ENCODE data around the gene TLE6.
"Not testable (repeated sequence)": the region's sequence is repeated elsewhere in the genome, so short reads cannot be mapped to it uniquely, and the experiment has no call there.

Gene TLE6

DNA sequence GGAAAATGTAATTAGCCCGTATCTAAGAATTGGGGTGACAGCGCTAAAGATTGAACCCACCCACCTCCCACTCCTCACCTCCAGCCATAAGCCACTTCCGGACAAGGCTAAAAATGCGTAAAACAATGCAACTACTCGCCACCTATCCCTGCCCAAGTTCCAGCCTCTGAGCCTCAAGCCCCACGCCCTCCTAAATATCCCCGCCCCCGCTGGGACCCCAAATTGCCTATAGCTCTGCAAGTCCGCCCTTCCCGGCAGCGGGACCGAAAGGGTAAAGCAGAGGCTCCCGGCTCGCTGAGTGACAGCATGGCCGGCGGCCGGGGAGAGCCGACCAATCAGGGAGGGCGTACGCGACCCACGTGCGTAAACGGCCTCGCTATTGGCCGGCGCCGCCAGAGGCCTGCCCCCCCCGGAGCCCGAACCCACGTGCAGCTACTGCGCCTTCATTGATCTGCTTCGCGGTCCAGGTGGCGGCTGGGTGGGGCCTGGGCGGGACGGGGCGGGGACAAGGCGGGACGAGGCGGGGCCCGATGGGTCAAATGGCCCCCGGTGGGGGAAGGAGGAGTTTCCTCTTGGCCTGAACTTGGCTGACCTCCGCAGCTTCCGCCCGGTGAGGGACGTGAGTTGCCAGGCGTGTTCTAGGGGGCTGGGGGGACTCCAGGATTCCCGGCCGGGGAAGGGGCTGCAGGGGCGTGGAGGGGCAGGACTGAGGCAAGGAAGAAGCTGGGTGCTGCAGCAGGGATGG is at the start of gene TLE6:
Gene TLE6 (plus strand): TSS at position 564 of the 745 bp plus-strand sequence. CDS start 670 bp downstream, outside the sequence.
- Mint-ChIP-seq H3K4me3 (peak within 1 kb of the TSS; percentile 97 to 99), H3K27ac (peak within 1 kb of the TSS; percentile 95 to 96), H3K27me3 (peaks cover 24% of the 10 kb centered on the region)

DNA sequence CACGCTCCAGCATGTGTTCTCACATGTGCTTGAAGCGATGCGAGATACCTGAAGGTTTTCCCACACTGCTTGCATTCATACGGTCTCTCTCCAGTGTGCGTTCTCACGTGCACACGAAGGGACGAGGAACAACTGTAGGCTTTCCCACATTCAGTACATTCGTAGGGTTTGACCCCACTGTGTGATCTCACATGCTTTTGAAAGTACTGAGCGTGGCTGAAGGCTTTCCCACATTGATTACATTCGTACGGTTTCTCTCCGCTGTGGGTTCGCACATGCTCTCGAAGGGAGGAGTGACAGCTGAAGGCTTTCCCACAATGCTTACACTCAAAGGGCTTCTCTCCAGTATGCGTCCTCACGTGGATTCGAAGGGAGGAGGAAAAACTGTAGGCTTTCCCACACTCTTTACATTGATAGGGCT is 43.9 kb upstream of the TLE6 start:
- peak overlapping the region in 1 of 2 donors; percentile 42 for H3K27ac Mint-ChIP-seq
- no peaks in the 10 kb centered on the region for H3K4me1 Mint-ChIP-seq
- ATAC-seq (no peak), DNase-seq (no peak)
- H3K4me3 Mint-ChIP-seq: no peak overlapping the region
- peaks cover 33 to 35% of the 10 kb centered on the region in 2 donors for H3K9me3 Mint-ChIP-seq
- no peaks in the 10 kb centered on the region for H3K27me3 Mint-ChIP-seq

More for the DNA sequence above, at the start of gene TLE6:
- Mint-ChIP-seq H3K4me1 (peaks cover 32% of the 10 kb centered on the region), H3K9me3 (no peaks in the 10 kb centered on the region)
- DNase-seq (peak; percentile 94 to 96), ATAC-seq (peak; percentile 99)

DNA sequence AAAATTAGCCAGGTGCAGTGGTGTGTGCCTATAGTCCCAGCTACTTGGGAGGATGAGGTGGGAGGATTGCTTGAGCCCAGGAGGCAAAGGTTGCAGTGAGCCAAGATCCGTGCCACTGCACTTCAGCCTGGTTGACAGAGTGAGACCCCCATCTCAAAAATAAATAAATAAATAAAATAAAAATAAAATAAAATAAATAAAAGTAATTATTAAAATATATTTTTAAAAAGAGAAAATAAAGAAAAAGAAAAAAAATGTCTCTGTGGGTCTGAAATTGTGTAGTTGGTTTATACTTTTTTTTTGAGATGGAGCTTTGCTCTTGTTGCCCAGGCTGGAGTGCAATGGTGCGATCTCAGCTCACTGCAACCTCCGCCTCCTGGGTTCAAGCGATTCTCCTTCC is 41.5 kb upstream of the TLE6 start:
- ATAC-seq, H3K4me3 Mint-ChIP-seq, H3K4me1 Mint-ChIP-seq, H3K27me3 Mint-ChIP-seq, H3K27ac Mint-ChIP-seq, DNase-seq: not testable (repeated sequence)
- H3K9me3 Mint-ChIP-seq: peaks cover 26 to 29% of the 10 kb centered on the region in 2 donors

DNA sequence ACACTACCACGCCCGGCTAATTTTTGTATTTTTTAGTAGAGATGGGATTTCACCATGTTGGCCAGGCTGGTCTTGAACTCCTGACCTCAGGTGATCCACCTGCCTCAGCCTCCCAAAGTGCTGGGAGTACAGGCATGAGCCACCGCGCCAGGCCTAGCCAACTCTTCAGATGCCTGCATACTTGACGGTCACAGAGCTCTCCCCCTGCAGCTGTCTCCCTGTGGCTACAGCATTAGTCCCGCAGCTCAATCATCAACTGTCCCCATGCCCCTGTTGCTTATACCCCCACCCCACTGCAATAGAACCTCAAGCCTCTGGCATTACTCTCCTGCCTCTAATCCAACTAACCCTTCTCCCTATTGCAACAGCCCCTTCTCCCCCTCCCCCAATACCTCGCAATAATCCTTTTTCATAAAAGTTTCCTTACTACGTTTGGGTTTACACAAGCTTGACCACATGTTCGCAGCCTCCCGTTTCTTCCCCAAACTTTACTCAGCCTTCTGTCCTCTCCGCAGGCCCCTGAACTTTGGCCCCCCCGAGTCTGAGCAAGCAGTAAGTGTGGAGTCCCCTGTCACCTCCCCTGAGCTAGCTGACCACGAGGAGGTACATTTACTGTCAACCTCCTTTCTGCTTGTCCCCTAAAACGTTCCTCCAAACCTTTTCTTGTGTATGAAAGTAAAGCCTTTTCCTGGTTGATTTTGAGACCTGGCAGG is 34.3 kb upstream of the TLE6 start:
- H3K4me1 Mint-ChIP-seq: peaks cover 52% of the 10 kb centered on the region
- no peaks in the 10 kb centered on the region for H3K27me3 Mint-ChIP-seq
- no peaks in the 10 kb centered on the region for H3K9me3 Mint-ChIP-seq
- H3K4me3 Mint-ChIP-seq: peak overlapping the region; percentile 5 to 100
- DNase-seq (no peak), ATAC-seq (no peak)
- no peak overlapping the region for H3K27ac Mint-ChIP-seq

DNA sequence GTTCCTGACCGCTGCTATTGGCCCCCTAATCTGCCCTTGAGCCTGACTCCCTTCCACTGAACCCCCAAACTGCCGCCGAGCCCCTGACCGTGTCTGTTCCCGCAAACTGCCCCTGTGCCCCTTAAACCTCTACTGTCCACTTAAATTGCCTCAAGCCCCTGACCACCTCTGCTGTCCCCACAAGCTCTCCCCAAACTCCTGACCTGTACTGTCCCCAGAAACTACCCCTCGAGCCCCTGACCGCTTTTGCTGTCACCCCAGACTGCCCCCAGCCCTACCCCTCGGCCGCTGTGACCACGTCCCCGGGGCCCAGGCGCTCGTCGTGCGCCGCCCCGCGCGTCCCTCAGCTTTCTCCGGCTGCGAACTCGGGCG is 33.0 kb upstream of the TLE6 start:
- H3K9me3 Mint-ChIP-seq: no peaks in the 10 kb centered on the region
- ATAC-seq: peak; percentile 40
- no peaks in the 10 kb centered on the region for H3K27me3 Mint-ChIP-seq
- no peak for DNase-seq
- peaks cover 61% of the 10 kb centered on the region for H3K4me1 Mint-ChIP-seq
- peak overlapping the region; percentile 81 to 100 for H3K27ac Mint-ChIP-seq
- peak overlapping the region; percentile 98 to 100 for H3K4me3 Mint-ChIP-seq

DNA sequence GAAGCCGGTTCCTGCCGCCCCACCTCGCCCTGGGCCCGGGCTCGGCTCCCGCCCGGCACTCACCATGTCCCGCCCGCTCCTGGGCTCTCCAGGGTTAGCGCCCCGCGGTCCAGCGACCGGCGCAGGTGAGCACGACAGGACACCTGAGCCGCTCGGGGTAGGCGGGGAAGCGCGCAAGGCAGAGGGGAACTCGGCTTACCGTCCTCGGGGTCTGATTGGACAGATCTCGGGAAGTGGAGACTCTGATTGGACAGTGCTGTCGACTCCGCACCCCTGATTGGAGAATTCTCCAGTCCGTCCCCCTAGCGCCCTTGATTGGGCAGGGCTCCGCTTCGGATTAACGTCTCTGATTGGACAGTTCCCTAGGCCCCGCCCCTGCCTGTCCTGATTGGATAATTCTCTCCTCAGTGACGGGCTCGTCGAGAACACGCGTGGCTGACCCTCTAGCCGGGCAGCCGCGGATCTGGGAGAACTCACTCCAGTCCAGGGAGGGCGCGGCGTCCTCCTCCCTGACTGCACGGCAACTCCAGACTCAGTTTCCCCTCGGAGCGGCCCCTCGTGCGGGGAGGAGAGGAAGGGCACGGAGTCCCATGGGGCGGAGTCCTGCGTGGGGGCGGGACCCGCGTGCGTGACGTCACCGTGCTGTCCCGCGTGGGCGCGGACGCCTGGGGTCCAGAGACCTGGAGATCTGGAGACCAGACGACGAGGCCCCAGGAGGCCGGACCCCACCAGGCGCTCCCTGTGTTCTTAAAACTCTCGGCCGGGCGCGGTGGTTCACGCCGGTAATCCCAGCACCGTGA is 32.4 kb upstream of the TLE6 start, which contains the start of gene ZNF77:
Gene ZNF77 (minus strand): TSS at position 197 of the 800 bp plus-strand sequence. CDS start 131 bp downstream, at position 66.
- DNase-seq (peak; percentile 96 to 99), ATAC-seq (peak; percentile 99)
- Mint-ChIP-seq H3K9me3 (no peaks in the 10 kb centered on the region), H3K27ac (peak within 1 kb of the TSS; percentile 97 to 100), H3K4me1 (peaks cover 64% of the 10 kb centered on the region), H3K27me3 (no peaks in the 10 kb centered on the region), H3K4me3 (peak within 1 kb of the TSS; percentile 98 to 100)

DNA sequence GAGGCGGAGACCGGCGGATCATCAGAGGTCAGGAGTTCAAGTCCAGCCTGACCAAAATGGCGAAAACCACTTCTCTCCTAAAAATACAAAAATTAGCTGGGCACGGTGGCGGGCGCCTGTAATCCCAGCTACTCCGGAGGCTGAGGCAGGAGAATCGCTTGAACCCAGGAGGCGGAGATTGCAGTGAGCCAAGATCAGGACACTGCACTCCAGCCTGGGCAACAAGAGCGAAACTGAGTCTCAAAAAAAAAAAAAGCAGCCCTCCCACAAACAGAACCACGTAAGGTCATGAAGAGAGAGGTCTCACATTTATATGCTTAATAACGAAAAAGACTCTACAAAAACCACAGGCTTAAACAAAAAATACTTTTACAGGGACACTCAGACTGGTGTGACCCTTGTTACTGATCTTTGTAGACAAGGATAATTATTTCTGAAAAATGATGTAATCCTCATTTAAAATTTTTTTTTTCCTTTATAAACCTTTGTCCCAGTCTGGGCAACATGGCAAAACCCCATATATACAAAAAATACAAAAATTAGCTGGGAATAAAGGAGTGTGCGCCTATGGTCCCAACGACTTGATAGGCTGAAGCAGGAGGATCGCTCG is 31.7 kb upstream of the TLE6 start:
- H3K27me3 Mint-ChIP-seq: no peaks in the 10 kb centered on the region
- peak overlapping the region; percentile 97 to 100 for H3K27ac Mint-ChIP-seq
- H3K4me3 Mint-ChIP-seq: peak overlapping the region; percentile 98 to 100
- ATAC-seq: no peak
- H3K4me1 Mint-ChIP-seq: peaks cover 64% of the 10 kb centered on the region
- H3K9me3 Mint-ChIP-seq: no peaks in the 10 kb centered on the region
- DNase-seq: no peak

DNA sequence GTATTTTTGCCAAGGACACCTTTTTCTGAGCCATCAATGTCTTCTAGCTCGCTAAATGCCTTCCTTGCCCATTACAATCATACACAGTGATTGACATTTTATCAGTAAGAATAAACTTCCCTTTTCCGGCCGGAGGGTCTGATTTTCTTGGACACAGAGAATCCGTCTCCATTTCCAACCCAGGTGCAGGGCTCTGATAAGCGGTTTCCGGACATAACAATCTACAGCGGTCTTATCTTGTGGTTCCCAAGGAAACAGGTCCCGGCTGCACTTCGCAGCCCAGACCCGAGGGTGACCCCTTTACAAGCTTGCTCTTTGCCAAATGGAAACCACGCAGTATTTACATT is 27.5 kb upstream of the TLE6 start:
- DNase-seq (no peak), ATAC-seq (peak; percentile 15)
- H3K4me3 Mint-ChIP-seq: peak overlapping the region; percentile 96 to 98

DNA sequence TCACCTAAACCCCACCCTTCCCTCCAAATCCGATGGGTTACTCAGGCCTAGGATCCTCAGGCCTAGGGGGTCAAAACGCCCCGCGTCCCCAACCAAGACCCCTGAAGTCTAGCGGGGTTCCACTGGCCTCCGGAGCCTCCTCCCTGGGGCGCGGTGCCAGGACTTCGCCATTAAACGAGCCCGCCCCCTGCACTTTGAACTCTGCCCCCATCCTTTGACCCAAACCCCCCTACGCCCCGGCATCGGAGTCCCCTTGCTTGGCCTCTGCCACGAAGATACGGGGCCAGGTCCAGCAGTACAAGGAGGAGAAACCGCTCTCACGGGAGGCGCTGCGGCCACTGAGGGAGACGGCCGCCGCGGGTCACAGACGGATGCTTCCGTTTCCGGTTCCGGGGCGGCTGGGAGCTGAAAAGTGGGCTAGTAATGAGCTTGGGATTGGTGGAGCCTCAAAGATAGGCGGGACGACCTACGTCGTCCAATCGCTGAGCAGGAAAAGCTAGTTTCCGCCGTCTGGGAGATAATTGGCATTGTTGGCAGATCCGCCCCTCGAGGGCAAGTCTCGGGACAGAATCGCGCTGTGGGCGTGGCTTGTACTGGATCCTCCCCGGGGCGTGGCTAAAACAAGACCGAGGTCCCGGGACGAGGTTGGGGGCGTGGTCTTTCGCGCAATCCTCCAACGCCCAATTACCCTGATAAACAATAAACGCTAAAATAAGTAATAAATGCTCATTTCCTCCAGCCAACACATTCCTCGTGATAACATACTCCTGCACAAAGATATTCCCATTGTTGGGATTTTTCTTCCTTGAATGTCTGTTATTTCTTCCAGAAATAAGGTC is 26.9 kb upstream of the TLE6 start:
- Mint-ChIP-seq H3K27ac (peak overlapping the region; percentile 98 to 99), H3K27me3 (no peaks in the 10 kb centered on the region), H3K9me3 (no peaks in the 10 kb centered on the region), H3K4me1 (peaks cover 33% of the 10 kb centered on the region), H3K4me3 (peak overlapping the region; percentile 96 to 98)
- ATAC-seq (peak; percentile 98), DNase-seq (peak; percentile 100)

More for the DNA sequence above, 27.5 kb upstream of the TLE6 start:
- H3K27ac Mint-ChIP-seq: peak overlapping the region; percentile 98 to 99
- H3K27me3 Mint-ChIP-seq: no peaks in the 10 kb centered on the region
- H3K9me3 Mint-ChIP-seq: no peaks in the 10 kb centered on the region
- peaks cover 39% of the 10 kb centered on the region for H3K4me1 Mint-ChIP-seq

DNA sequence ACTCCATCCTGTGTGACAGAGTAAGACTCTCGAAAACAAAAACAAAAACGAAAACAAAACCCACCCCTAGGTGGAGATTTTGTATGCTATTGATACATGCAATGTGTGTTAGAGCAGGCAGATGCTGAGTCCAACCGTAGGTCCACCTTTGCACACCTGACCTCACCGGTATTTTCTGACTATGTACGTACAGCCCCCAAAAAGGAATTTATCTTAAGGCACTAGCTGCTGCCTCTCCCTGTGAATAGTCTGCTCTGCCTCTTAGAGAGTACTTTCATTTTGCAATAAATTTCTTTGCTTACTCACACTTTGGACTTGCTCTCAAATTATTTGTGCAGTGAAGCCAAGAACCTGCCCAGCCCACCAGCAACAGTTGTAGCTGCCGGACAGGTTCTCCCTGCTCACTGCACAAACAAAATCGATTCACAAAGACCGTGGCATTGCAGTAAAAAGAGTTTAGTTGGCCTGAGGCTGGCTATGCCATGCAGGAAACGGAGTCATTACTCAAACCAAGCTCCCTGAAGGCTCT is 24.3 kb upstream of the TLE6 start:
- ATAC-seq (no peak), DNase-seq (no peak)
- Mint-ChIP-seq H3K27me3 (no peaks in the 10 kb centered on the region), H3K9me3 (no peaks in the 10 kb centered on the region), H3K4me3 (no peak overlapping the region), H3K27ac (no peak overlapping the region), H3K4me1 (peaks cover 13% of the 10 kb centered on the region)

DNA sequence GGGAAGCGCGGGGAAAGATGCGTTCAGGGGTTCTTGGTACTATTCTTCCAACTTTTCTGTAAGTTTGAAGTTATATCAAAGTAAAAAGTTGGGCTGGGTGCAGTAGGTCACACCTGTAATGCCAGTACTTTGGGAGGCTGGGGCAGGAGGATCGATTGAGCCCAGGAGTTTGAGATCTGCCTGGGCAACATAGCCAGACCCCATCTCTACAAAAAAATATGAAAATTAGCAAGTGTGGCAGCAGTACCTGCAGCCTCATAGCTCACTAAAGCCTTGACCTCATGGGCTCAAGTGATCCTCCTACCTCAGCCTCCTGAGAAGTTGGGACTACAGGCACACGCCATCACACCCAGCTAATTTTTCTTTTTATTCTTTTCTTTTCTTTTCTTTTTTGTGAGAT is 20.2 kb upstream of the TLE6 start:
- ATAC-seq (no peak), DNase-seq (no peak)
- Mint-ChIP-seq H3K4me1 (no peaks in the 10 kb centered on the region), H3K4me3 (no peak overlapping the region), H3K27me3 (no peaks in the 10 kb centered on the region), H3K9me3 (no peaks in the 10 kb centered on the region), H3K27ac (no peak overlapping the region)

DNA sequence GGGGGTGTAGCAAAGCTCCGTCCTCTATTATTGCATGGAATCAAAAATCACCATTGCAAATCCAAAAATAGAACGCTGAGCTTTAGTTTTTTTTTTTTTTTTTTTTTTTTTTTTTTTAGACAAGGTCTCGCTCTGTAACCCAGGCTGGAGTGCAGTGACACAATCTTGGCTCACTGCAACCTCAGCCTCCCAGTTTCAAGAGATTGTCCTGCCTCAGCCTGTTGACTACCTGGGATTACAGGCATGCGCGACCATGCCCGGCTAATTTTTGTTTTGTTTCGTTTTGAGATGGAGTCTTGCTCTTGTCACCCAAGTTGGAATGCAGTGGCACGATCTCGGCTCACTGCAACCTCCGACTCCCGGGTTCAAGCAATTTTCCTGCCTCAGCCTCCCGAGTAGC is 17.2 kb upstream of the TLE6 start:
- Mint-ChIP-seq H3K27me3 (no peaks in the 10 kb centered on the region), H3K4me1 (no peaks in the 10 kb centered on the region), H3K27ac (no peak overlapping the region), H3K4me3 (no peak overlapping the region), H3K9me3 (no peaks in the 10 kb centered on the region)
- no peak for ATAC-seq
- no peak for DNase-seq

DNA sequence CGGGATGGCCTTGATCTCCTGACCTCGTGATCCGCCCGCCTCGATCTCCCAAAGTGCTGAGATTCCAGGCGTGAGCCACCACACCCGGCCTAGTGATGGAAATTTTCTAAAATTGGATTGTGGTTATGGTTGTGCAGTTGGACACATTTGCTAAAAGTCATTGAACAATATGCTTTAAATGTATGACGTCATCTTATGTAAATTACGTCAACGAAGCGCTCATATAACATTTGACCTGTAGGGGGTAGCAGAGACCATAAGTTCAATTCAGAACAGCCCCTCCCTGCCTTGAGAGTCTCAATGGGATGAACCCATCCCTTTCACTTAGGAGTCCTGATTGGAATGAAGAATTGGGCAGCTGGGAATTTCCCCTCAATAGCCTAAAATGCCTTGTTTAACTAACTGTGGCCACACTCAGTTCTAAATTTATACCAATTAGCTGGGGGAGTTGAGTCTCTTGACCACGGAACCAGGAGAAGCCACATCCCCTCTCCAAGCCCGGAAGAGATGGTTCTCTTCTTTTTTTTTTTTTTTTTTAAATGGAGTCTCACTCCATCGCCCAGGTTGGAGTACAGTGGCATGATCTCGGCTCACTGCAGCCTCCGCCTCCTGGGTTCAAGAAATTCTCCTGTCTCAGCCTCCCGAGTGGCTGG is 15.2 kb upstream of the TLE6 start:
- peak; percentile 49 to 65 for DNase-seq
- ATAC-seq: peak; percentile 76
- Mint-ChIP-seq H3K4me3 (peak overlapping the region in 1 of 2 donors; percentile 63), H3K9me3 (no peaks in the 10 kb centered on the region), H3K27me3 (no peaks in the 10 kb centered on the region), H3K4me1 (no peaks in the 10 kb centered on the region), H3K27ac (no peak overlapping the region)

DNA sequence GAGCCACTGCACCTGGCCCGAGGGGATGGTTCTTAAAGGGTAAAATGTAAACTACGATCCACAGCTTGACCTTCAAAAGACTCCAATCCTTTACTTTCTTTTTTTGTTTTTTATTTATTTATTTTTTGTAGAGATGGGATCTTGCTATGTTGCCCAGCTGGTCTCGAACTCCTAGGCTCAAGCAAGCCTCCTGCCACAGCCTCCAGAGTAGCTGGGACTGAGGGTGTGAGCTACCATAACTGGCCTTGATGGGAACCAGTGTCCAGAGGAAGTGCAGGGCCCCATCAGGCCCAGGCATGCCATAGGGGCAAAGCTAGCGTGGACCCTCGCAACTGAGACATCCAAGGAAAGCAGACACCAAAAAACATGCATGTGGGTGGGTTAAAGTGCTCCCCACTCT is 14.2 kb upstream of the TLE6 start:
- Mint-ChIP-seq H3K4me1 (no peaks in the 10 kb centered on the region), H3K27ac (no peak overlapping the region), H3K9me3 (no peaks in the 10 kb centered on the region)

More for the DNA sequence above, 14.2 kb upstream of the TLE6 start:
- DNase-seq (no peak), ATAC-seq (no peak)
- Mint-ChIP-seq H3K4me3 (no peak overlapping the region), H3K27me3 (no peaks in the 10 kb centered on the region)
